Esophagus muscularis mucosa (tissue), 4 donors: ENCODE measurements around the gene PARP1. TPM values are rescaled to one million over a fixed set of nuclear protein-coding genes. Genes with fewer than 3 reads are reported as not detected.

Source experiments
- DNase-seq: peaks from one replicate; pipeline ENCODE4 v3.0.0-alpha.2; 2017; ENCODE audit errors: extremely low spot score
- H3K27ac ChIP-seq, 4 donors: fragments of 200-600 bp; sonication (generic); replicated peaks in 1 of 4; 1 replicate in 3 of 4; 2 replicates in 1 of 4; pipeline ENCODE4 v1.5.1; 2016 to 2019; ENCODE audit warnings: mild to moderate bottlenecking in 1 of 4
- H3K27me3 ChIP-seq, 4 donors: fragments of 200-600 bp; sonication (generic); one replicate each; pipeline versions ENCODE4 v1.5.1 to v1.6.0; 2016 to 2019
- H3K36me3 ChIP-seq, 4 donors: fragments of 200-600 bp; sonication (generic); one replicate each; pipeline ENCODE4 v1.5.1; 2016 to 2019
- H3K4me1 ChIP-seq, 4 donors: fragments of 200-600 bp; sonication (generic); one replicate each; pipeline ENCODE4 v1.5.1; 2016 to 2019
- H3K4me3 ChIP-seq, 4 donors: fragments of 200-600 bp; sonication (generic); 1 replicate in 2 of 4; 2 replicates in 2 of 4; pipeline ENCODE4 v1.5.1; 2016 to 2019; ENCODE audit warnings: mild to moderate bottlenecking in 4 of 4, moderate library complexity in 1 of 4
- H3K9me3 ChIP-seq, 4 donors: fragments of 200-600 bp; sonication (generic); 1 replicate in 3 of 4; 2 replicates in 1 of 4; pipeline ENCODE4 v1.5.1; 2016 to 2019
- CTCF ChIP-seq, 3 experiments: fragments of 200-600 bp in 2 of 3; fragments of 450-650 bp in 1 of 3; sonication (generic) in 2 of 3; IDR thresholded peaks; one replicate each; pipeline ENCODE4 v1.5.1; 2017 to 2019; ENCODE audit warnings: antibody characterized with exemption in 3 of 3, mild to moderate bottlenecking in 2 of 3, moderate library complexity in 1 of 3
- EP300 ChIP-seq: sonication (generic); formaldehyde crosslinking; IDR thresholded peaks from one replicate; pipeline ENCODE4 v1.6.1; 2017; ENCODE audit warnings: antibody characterized with exemption
- POLR2A ChIP-seq: fragments of 450-650 bp; IDR thresholded peaks from one replicate; pipeline ENCODE4 v1.6.1; 2017; ENCODE audit warnings: antibody characterized with exemption, moderate library complexity, mild to moderate bottlenecking, low read depth
- POLR2AphosphoS5 ChIP-seq, 2 donors: sonication (generic); formaldehyde crosslinking; IDR thresholded peaks; one replicate each; pipeline ENCODE4 v1.6.1; 2017; ENCODE audit warnings: antibody characterized with exemption in 2 of 2
- WGBS: methylation state at CpG from one replicate; pipeline ENCODE4 v1.1.5; 2018; 5-methylcytosine and 5-hydroxymethylcytosine counted together
- intact Hi-C: fragments of 100-400 bp; cut with DNase I; formaldehyde crosslinking; loops from one replicate; pipeline ENCODE4 v1.15.1; 2023
- total RNA-seq, 4 donors: library from RNA; depleted of rRNA; stranded (reverse); fragments of >200 nt; gene quantifications; one replicate each; pipeline versions ENCODE4 v1.1.0 to v1.2.1, GENCODE V29; 2016

PARP1 gene
- total RNA-seq, 4 donors from 2014 or later: 103 to 136 (median 108) TPM

GRCh38 chr1:226337276-226337875 is 70.5 kb downstream of the PARP1 start:
- H3K4me1 ChIP-seq: no peaks in the 10 kb centered on the region
- H3K27ac ChIP-seq: no peak overlapping the region
- TF ChIP-seq POLR2A: no peak
- TF ChIP-seq EP300: no peak
- no peak for TF ChIP-seq CTCF (IDR thresholded peaks at IDR 0.05)
- no peak for TF ChIP-seq POLR2AphosphoS5 (IDR thresholded peaks at IDR 0.05)
- no peak overlapping the region for H3K4me3 ChIP-seq
- H3K9me3 ChIP-seq: no peaks in the 10 kb centered on the region
- 66% methylated on average over 8 of the region's 8 CpGs for WGBS
- H3K36me3 ChIP-seq: no peaks in the 10 kb centered on the region
- H3K27me3 ChIP-seq: no peaks in the 10 kb centered on the region
- intact Hi-C loops: no loop called here
- no peak for DNase-seq

GRCh38 chr1:226335661-226336060 is 72.2 kb downstream of the PARP1 start:
- Histone ChIP-seq H3K9me3 (no peaks in the 10 kb centered on the region), H3K27me3 (no peaks in the 10 kb centered on the region), H3K4me3 (no peak overlapping the region), H3K4me1 (no peaks in the 10 kb centered on the region), H3K36me3 (no peaks in the 10 kb centered on the region), H3K27ac (no peak overlapping the region)
- WGBS: no CpG with 5 or more reads among the region's 1 CpG
- intact Hi-C loops: no loop called here
- TF ChIP-seq EP300 (no peak), POLR2AphosphoS5 (IDR thresholded peaks at IDR 0.05) (no peak), CTCF (IDR thresholded peaks at IDR 0.05) (no peak), POLR2A (no peak)
- no peak for DNase-seq

- no peaks in the 10 kb centered on the region for H3K9me3 ChIP-seq
- H3K4me3 ChIP-seq: no peak overlapping the region
- no peaks in the 10 kb centered on the region for H3K4me1 ChIP-seq
- intact Hi-C loops: no loop called here
- no peak for DNase-seq
- H3K36me3 ChIP-seq: no peaks in the 10 kb centered on the region
- 57% methylated on average over 2 of the region's 2 CpGs for WGBS
- H3K27me3 ChIP-seq: no peaks in the 10 kb centered on the region
- TF ChIP-seq POLR2A (no peak), EP300 (no peak), CTCF (IDR thresholded peaks at IDR 0.05) (no peak), POLR2AphosphoS5 (IDR thresholded peaks at IDR 0.05) (no peak)
- no peak overlapping the region for H3K27ac ChIP-seq
Observed at GRCh38 chr1:226332947-226333346, 74.9 kb downstream of the PARP1 start.

GRCh38 chr1:226329237-226329636 is 78.7 kb downstream of the PARP1 start:
- H3K36me3 ChIP-seq: no peaks in the 10 kb centered on the region
- WGBS: 96% methylated on average over 3 of the region's 3 CpGs

More at GRCh38 chr1:226329237-226329636, 78.7 kb downstream of the PARP1 start:
- H3K27me3 ChIP-seq: no peaks in the 10 kb centered on the region
- no peak overlapping the region for H3K27ac ChIP-seq
- no peak for TF ChIP-seq POLR2A
- TF ChIP-seq EP300: no peak
- TF ChIP-seq CTCF (IDR thresholded peaks at IDR 0.05): no peak
- no peak for TF ChIP-seq POLR2AphosphoS5 (IDR thresholded peaks at IDR 0.05)
- intact Hi-C loops: no loop called here
- DNase-seq: no peak
- no peaks in the 10 kb centered on the region for H3K4me1 ChIP-seq
- H3K4me3 ChIP-seq: no peak overlapping the region
- no peaks in the 10 kb centered on the region for H3K9me3 ChIP-seq
